Activated CD4-positive, alpha-beta T cell treated with anti-CD3 and anti-CD28 coated beads, Interleukin-2, Interleukin-6, amounts not matched to agents 100 ng/mL and 50 ng/mL, durations not matched to agents 16 hours and 8 hours (primary cell): ENCODE results near the gene GLYAT.

Source experiments
- DNase-seq: peaks from one replicate; pipeline ENCODE4 v3.0.0-alpha.2; 2020

The GLYAT gene

GRCh38 chr11:58676563-58677135 is 55.1 kb downstream of the GLYAT start:
- no peak for DNase-seq

- DNase-seq: peak; percentile 80
Measured at GRCh38 chr11:58675334-58676155, 56.2 kb downstream of the GLYAT start.

GRCh38 chr11:58674609-58675008 is 57.1 kb downstream of the GLYAT start:
- no peak for DNase-seq

- DNase-seq: no peak
Measured at GRCh38 chr11:58671983-58672633, 59.6 kb downstream of the GLYAT start.

GRCh38 chr11:58659910-58660570 is 71.7 kb downstream of the GLYAT start:
- no peak for DNase-seq

- no peak for DNase-seq
Measured at GRCh38 chr11:58659404-58659803, 72.3 kb downstream of the GLYAT start.
